ENCODE results near the gene HCN4. TPM values are rescaled to one million over a fixed set of nuclear protein-coding genes. Genes with fewer than 3 reads are reported as not detected.

The HCN4 gene
- total and polyA plus RNA-seq, 2 experiments from 2014 or later = 2.4 to 10.6 TPM

DNA sequence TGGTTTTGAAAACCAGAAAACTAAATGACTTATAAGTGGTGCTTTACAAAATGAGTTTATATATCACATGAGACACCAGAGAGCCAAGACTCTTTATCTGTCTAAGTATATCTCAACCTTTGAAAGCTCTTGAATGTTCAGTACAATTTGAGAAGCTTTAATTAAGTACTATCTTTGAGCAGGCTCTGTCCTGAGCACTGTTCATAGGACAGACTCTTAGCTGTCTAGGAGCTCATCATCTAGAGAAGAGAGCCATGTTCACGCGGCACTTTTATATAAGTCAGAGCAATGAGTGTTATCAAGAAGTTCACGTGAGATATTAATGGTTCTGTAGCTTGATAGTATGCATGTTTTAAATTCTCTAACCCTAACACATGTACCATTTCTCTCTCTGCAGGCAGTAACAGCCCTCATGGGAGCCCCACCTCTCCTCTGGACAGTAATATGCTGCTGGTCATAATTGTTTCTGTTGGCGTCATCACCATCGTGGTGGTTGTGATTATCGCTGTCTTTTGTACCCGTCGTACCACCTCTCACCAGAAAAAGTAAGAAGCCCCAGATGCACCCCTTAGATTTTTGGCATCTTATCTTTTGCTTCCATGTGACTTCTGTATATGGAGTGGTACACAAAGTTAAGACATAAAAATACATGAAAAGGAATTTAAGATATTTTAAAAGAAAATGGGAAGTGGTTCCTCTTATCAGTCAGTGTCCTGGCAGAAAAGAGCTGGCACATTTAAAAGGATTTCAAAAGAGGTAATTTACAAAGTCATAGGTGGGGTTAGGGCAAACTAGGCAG, 86.0 kb downstream of the HCN4 start:
- peaks cover 26% of the 10 kb centered on the region for H3K36me3 Mint-ChIP-seq (ENCODE audit: low read depth)
- H3K9me3 Mint-ChIP-seq = no peaks in the 10 kb centered on the region
- H3K27ac Mint-ChIP-seq = no peak overlapping the region

More for the DNA sequence above, 86.0 kb downstream of the HCN4 start:
- Mint-ChIP-seq H3K4me1 (no peaks in the 10 kb centered on the region), H3K4me3 (no peak overlapping the region), H3K27me3 (ENCODE audit: insufficient read depth, low read depth, poor library complexity) (peaks cover 3% of the 10 kb centered on the region)
- no peak overlapping the region for H3K4me3 ChIP-seq
- DNase-seq (ENCODE audit: low spot score) = no peak
- peaks cover 5% of the 10 kb centered on the region for H4K20me1 ChIP-seq (replicated peaks; ENCODE audit: insufficient read depth)
- no peak overlapping the region for H2AFZ ChIP-seq
- no peaks in the 10 kb centered on the region for H3F3A ChIP-seq (replicated peaks; ENCODE audit: low read depth)
- no peaks in the 10 kb centered on the region for H3K4me1 ChIP-seq (ENCODE audit: insufficient read depth)
- no peaks in the 10 kb centered on the region for H3K79me2 ChIP-seq (replicated peaks; ENCODE audit: insufficient read depth)
- no peaks in the 10 kb centered on the region for H3K9me2 ChIP-seq (ENCODE audit: insufficient read depth)
- ATAC-seq = no peak
- H3K36me3 ChIP-seq (ENCODE audit: insufficient read depth) = 0 out of 2 replicates have a peak, but pooled peaks cover 6% of the 10 kb centered on the region
- H3K27ac ChIP-seq (ENCODE audit: low read depth) = no peak overlapping the region
- TF ChIP-seq EZH2 (IDR thresholded peaks at IDR 0.05; ENCODE audit: low read depth, unreplicated experiment) (no peak), ZNF331 (CRISPR knock-in tag; IDR thresholded peaks at IDR 0.05; ENCODE audit: low read depth) (no peak), JUNB (IDR thresholded peaks at IDR 0.05; ENCODE audit: unreplicated experiment) (no peak), STAT1 (IDR thresholded peaks at IDR 0.05; ENCODE audit: unreplicated experiment) (no peak), CREB1 (CRISPR knock-in tag; IDR thresholded peaks at IDR 0.05; ENCODE audit: low read depth) (no peak), ZNF114 (CRISPR knock-in tag; IDR thresholded peaks at IDR 0.05) (no peak), POLR2AphosphoS5 (IDR thresholded peaks at IDR 0.05; ENCODE audit: low read depth) (no peak), NANOG (IDR thresholded peaks at IDR 0.05; ENCODE audit: borderline replicate concordance) (no peak)
- TF ChIP-seq, protein P1, sequence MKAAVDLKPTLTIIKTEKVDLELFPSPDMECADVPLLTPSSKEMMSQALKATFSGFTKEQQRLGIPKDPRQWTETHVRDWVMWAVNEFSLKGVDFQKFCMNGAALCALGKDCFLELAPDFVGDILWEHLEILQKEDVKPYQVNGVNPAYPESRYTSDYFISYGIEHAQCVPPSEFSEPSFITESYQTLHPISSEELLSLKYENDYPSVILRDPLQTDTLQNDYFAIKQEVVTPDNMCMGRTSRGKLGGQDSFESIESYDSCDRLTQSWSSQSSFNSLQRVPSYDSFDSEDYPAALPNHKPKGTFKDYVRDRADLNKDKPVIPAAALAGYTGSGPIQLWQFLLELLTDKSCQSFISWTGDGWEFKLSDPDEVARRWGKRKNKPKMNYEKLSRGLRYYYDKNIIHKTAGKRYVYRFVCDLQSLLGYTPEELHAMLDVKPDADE (IDR thresholded peaks at IDR 0.05) = no peak
- TF ChIP-seq, protein P2, sequence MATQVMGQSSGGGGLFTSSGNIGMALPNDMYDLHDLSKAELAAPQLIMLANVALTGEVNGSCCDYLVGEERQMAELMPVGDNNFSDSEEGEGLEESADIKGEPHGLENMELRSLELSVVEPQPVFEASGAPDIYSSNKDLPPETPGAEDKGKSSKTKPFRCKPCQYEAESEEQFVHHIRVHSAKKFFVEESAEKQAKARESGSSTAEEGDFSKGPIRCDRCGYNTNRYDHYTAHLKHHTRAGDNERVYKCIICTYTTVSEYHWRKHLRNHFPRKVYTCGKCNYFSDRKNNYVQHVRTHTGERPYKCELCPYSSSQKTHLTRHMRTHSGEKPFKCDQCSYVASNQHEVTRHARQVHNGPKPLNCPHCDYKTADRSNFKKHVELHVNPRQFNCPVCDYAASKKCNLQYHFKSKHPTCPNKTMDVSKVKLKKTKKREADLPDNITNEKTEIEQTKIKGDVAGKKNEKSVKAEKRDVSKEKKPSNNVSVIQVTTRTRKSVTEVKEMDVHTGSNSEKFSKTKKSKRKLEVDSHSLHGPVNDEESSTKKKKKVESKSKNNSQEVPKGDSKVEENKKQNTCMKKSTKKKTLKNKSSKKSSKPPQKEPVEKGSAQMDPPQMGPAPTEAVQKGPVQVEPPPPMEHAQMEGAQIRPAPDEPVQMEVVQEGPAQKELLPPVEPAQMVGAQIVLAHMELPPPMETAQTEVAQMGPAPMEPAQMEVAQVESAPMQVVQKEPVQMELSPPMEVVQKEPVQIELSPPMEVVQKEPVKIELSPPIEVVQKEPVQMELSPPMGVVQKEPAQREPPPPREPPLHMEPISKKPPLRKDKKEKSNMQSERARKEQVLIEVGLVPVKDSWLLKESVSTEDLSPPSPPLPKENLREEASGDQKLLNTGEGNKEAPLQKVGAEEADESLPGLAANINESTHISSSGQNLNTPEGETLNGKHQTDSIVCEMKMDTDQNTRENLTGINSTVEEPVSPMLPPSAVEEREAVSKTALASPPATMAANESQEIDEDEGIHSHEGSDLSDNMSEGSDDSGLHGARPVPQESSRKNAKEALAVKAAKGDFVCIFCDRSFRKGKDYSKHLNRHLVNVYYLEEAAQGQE (IDR thresholded peaks at IDR 0.05; ENCODE audit: unreplicated experiment) = no peak
- TF ChIP-seq, protein P3, sequence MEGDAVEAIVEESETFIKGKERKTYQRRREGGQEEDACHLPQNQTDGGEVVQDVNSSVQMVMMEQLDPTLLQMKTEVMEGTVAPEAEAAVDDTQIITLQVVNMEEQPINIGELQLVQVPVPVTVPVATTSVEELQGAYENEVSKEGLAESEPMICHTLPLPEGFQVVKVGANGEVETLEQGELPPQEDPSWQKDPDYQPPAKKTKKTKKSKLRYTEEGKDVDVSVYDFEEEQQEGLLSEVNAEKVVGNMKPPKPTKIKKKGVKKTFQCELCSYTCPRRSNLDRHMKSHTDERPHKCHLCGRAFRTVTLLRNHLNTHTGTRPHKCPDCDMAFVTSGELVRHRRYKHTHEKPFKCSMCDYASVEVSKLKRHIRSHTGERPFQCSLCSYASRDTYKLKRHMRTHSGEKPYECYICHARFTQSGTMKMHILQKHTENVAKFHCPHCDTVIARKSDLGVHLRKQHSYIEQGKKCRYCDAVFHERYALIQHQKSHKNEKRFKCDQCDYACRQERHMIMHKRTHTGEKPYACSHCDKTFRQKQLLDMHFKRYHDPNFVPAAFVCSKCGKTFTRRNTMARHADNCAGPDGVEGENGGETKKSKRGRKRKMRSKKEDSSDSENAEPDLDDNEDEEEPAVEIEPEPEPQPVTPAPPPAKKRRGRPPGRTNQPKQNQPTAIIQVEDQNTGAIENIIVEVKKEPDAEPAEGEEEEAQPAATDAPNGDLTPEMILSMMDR (conservative IDR thresholded peaks at IDR 0.05; ENCODE audit: low read depth in 2 of 2) = no peak
- no peaks in the 10 kb centered on the region for H3K27me3 ChIP-seq (ENCODE audit: insufficient read depth)
- no peak overlapping the region for H3K4me2 ChIP-seq

Data from GM23338 (cell line).